HCT116 (cell line): ENCODE measurements around the gene GDF2. TPM values are rescaled to one million over a fixed set of nuclear protein-coding genes. Genes with fewer than 3 reads are reported as not detected.

Source experiments
- ATAC-seq: fragments of 200-7000 bp; cut with Tn5 transposase; 2 replicates; pipeline ENCODE4 v1.9.1; 2020; ENCODE audit warnings: mild to moderate bottlenecking, moderate library complexity
- BruUV-seq: library from RNA; stranded (reverse); fragments of 400-500 nt; replicated peaks from 2 replicates; lab custom pipeline; 2021; lab: Mats Ljungman, UMichigan
- CTCF ChIA-PET: fragments of 300-600 bp; sonication (Branson Sonifier 250); formaldehyde crosslinking; loops from one replicate; lab custom pipeline; 2021; ENCODE audit warnings: antibody characterized with exemption; lab: Charles Lee
- POLR2A ChIA-PET: fragments of 300-600, 350-600 bp; sonication (Branson Sonifier 250); formaldehyde crosslinking; loops from one replicate; lab custom pipeline; 2021; ENCODE audit warnings: antibody characterized with exemption; lab: Charles Lee
- RAD21 ChIA-PET, 2 experiments: fragments of 300-600 bp; sonication (Branson Sonifier 250); formaldehyde crosslinking; loops; one replicate each; lab custom pipeline; 2023; ENCODE audit warnings: low total read pairs in 2 of 2; ENCODE audit not compliant: uncharacterized antibody in 2 of 2, unreplicated experiment in 2 of 2, low non-redundant PET in 1 of 2; lab: Charles Lee
- DNase-seq: peaks from one replicate; pipeline ENCODE4 v3.0.0-alpha.2; 2010; ENCODE audit warnings: low read depth, low spot score
- H2AFZ ChIP-seq: fragments of 200-600 bp; shearing (Covaris generic), sonication (generic); 2 replicates; pipeline ENCODE4 v1.6.1; 2017; ENCODE audit warnings: low read depth, mixed run types, mixed read lengths, antibody characterized with exemption, low read length; ENCODE audit not compliant: poor library complexity, severe bottlenecking
- H3K27ac ChIP-seq: 2 replicates; pipeline ENCODE4 v1.5.1; 2012; ENCODE audit warnings: low read depth, low read length
- H3K27me3 ChIP-seq: fragments of 200-600 bp; sonication (generic); 2 replicates; pipeline ENCODE4 v1.6.1; 2016; ENCODE audit warnings: mixed run types, low read length, mixed read lengths; ENCODE audit not compliant: insufficient read depth
- H3K36me3 ChIP-seq, 2 experiments: fragments of 200-500 bp in 1 of 2; fragments of 200-600 bp in 1 of 2; sonication (Bioruptor generic) in 1 of 2; sonication (generic) in 1 of 2; 2 replicates each; pipeline versions ENCODE4 v1.5.1 to v1.6.1; 2014 to 2016; ENCODE audit warnings: low read length in 2 of 2, inconsistent platforms in 1 of 2, mixed read lengths in 1 of 2, mixed run types in 1 of 2; ENCODE audit not compliant: insufficient read depth in 2 of 2, control insufficient read depth in 1 of 2
- H3K4me1 ChIP-seq, 2 experiments: fragments of 200-600 bp in 1 of 2; sonication (generic) in 1 of 2; 2 replicates each; pipeline versions ENCODE4 v1.5.1 to v1.6.1; 2012 to 2017; ENCODE audit warnings: low read length in 2 of 2, inconsistent platforms in 1 of 2, mild to moderate bottlenecking in 1 of 2, mixed read lengths in 1 of 2, mixed run types in 1 of 2, moderate library complexity in 1 of 2; ENCODE audit not compliant: insufficient read depth in 2 of 2, control insufficient read depth in 1 of 2
- H3K4me2 ChIP-seq: fragments of 200-600 bp; sonication (generic); 2 replicates; pipeline ENCODE4 v1.6.1; 2017; ENCODE audit warnings: mixed run types, low read length, mixed read lengths
- H3K4me3 ChIP-seq, 2 experiments: fragments of 200-600 bp in 1 of 2; sonication (generic) in 1 of 2; replicated peaks in 1 of 2; 2 replicates each; pipeline ENCODE4 v1.5.1; 2011 to 2016; ENCODE audit warnings: low read length in 2 of 2, control low read depth in 1 of 2, low read depth in 1 of 2, mild to moderate bottlenecking in 1 of 2, mixed read lengths in 1 of 2, mixed run types in 1 of 2
- H3K79me2 ChIP-seq: fragments of 200-600 bp; sonication (generic); 2 replicates; pipeline ENCODE4 v1.6.1; 2017; ENCODE audit warnings: mild to moderate bottlenecking, mixed run types, low read length, moderate library complexity, mixed read lengths; ENCODE audit not compliant: insufficient read depth
- H3K9ac ChIP-seq: fragments of 200-600 bp; sonication (generic); 2 replicates; pipeline ENCODE4 v1.6.1; 2016; ENCODE audit warnings: low read length, mixed read lengths
- H3K9me2 ChIP-seq: fragments of 200-600 bp; sonication (generic), shearing (Covaris generic); 2 replicates; pipeline ENCODE4 v1.6.1; 2017; ENCODE audit warnings: mixed run types, mild to moderate bottlenecking, moderate library complexity; ENCODE audit not compliant: insufficient read depth
- H3K9me3 ChIP-seq, 2 experiments: fragments of 200-500 bp in 1 of 2; fragments of 200-600 bp in 1 of 2; sonication (Bioruptor generic) in 1 of 2; sonication (generic) in 1 of 2; 2 replicates each; pipeline ENCODE4 v1.6.1; 2014 to 2017; ENCODE audit warnings: low read length in 2 of 2, mixed read lengths in 2 of 2, inconsistent platforms in 1 of 2, low read depth in 1 of 2, mild to moderate bottlenecking in 1 of 2, mixed run types in 1 of 2, moderate library complexity in 1 of 2; ENCODE audit not compliant: control insufficient read depth in 1 of 2, insufficient read depth in 1 of 2
- H4K20me1 ChIP-seq: fragments of 200-600 bp; sonication (generic), shearing (Covaris generic); 2 replicates; pipeline ENCODE4 v1.6.1; 2017; ENCODE audit warnings: mixed run types, mild to moderate bottlenecking, moderate library complexity; ENCODE audit not compliant: insufficient read depth
- CTCF ChIP-seq, 3 experiments: fragments of 200-600 bp in 1 of 3; sonication (generic) in 1 of 3; IDR thresholded peaks in 2 of 3; conservative IDR thresholded peaks in 1 of 3; 2 replicates each; pipeline ENCODE4 v1.5.1; 2012 to 2017; ENCODE audit warnings: low read depth in 2 of 3, low read length in 2 of 3, antibody characterized with exemption in 1 of 3, borderline replicate concordance in 1 of 3, control low read depth in 1 of 3, mild to moderate bottlenecking in 1 of 3, mixed read lengths in 1 of 3, mixed run types in 1 of 3, moderate library complexity in 1 of 3; ENCODE audit not compliant: insufficient read depth in 1 of 3
- EGR1 ChIP-seq: IDR thresholded peaks from 2 replicates; pipeline ENCODE4 v1.6.1; 2012; ENCODE audit warnings: low read depth
- ELF1 ChIP-seq: IDR thresholded peaks from 2 replicates; pipeline ENCODE4 v1.6.1; 2012; ENCODE audit warnings: low read depth, borderline replicate concordance
- EZH2 ChIP-seq: fragments of 200-600 bp; sonication (generic); IDR thresholded peaks from 2 replicates; pipeline ENCODE4 v1.6.1; 2017; ENCODE audit warnings: antibody characterized with exemption, mixed run types
- EZH2phosphoT487 ChIP-seq: fragments of 200-600 bp; IDR thresholded peaks from 2 replicates; pipeline ENCODE4 v1.6.1; 2018; ENCODE audit warnings: antibody characterized with exemption, borderline replicate concordance
- FOSL1 ChIP-seq: IDR thresholded peaks from 2 replicates; pipeline ENCODE4 v1.6.1; 2012; ENCODE audit warnings: low read depth
- JUND ChIP-seq: IDR thresholded peaks from 2 replicates; pipeline ENCODE4 v1.6.1; 2012
- POLR2A ChIP-seq: IDR thresholded peaks from 2 replicates; pipeline ENCODE4 v1.7.0; 2011; ENCODE audit warnings: borderline replicate concordance; ENCODE audit not compliant: insufficient read depth, insufficient read length; ENCODE audit errors: extremely low read depth
- POLR2AphosphoS5 ChIP-seq: IDR thresholded peaks from 2 replicates; pipeline ENCODE4 v1.6.1; 2011; ENCODE audit warnings: mild to moderate bottlenecking, low read depth, low read length, moderate library complexity
- SIN3A ChIP-seq: IDR thresholded peaks from 2 replicates; pipeline ENCODE4 v1.6.1; 2012; ENCODE audit warnings: low read depth
- TCF7L2 ChIP-seq: IDR thresholded peaks from 2 replicates; pipeline ENCODE4 v1.7.0; 2011; ENCODE audit warnings: borderline replicate concordance, inconsistent platforms; ENCODE audit not compliant: insufficient read depth, insufficient read length; ENCODE audit errors: extremely low read depth
- YY1 ChIP-seq: IDR thresholded peaks from 2 replicates; pipeline ENCODE4 v1.6.1; 2011; ENCODE audit warnings: low read length, low read depth, moderate library complexity, mild to moderate bottlenecking; ENCODE audit not compliant: insufficient replicate concordance; ENCODE audit errors: extremely low read depth
- ZNF274 ChIP-seq: fragments of 200-500 bp; sonication (Bioruptor generic); IDR thresholded peaks from 2 replicates; pipeline ENCODE4 v1.6.1; 2014; ENCODE audit warnings: mild to moderate bottlenecking, low read depth, low read length, inconsistent platforms
- intact Hi-C: fragments of 100-400 bp; cut with micrococcal nuclease; formaldehyde crosslinking; loops from 2 replicates; pipeline ENCODE4 v1.10.0; 2022
- total RNA-seq: library from RNA; stranded (reverse); gene quantifications from one replicate; pipeline ENCODE4 v1.2.1, GENCODE V29; 2021; ENCODE audit not compliant: unreplicated experiment

GDF2 gene
- total RNA-seq, 1 experiment from 2014 or later, result not detected

- Histone ChIP-seq H3K9me2 (no peaks in the 10 kb centered on the region), H3K4me3 (no peak overlapping the region), H3K27me3 (no peaks in the 10 kb centered on the region), H3K4me1 (peaks cover 4 to 13% of the 10 kb centered on the region in 2 experiments; a peak in 2 of 4 replicates), H2AFZ (no peak overlapping the region), H3K9ac (no peak overlapping the region), H3K9me3 (no peaks in the 10 kb centered on the region), H3K79me2 (no peaks in the 10 kb centered on the region), H3K4me2 (no peak overlapping the region), H3K36me3 (no peaks in the 10 kb centered on the region), H4K20me1 (no peaks in the 10 kb centered on the region), H3K27ac (no peak overlapping the region)
- intact Hi-C loops, result no loop called here
- ChIA-PET POLR2A (no interaction called here), RAD21 (no interaction called here), CTCF (interaction anchor here (2.1 kb wide), 1 partner anchor 18 kb away, joined by 6 read pairs; no protein-coding TSS in a partner anchor)
- ATAC-seq (no peak), DNase-seq (no peak)
- BruUV-seq, result no TSS peak
- TF ChIP-seq FOSL1 (no peak), SIN3A (no peak), POLR2AphosphoS5 (no peak), ELF1 (no peak), YY1 (no peak), EZH2 (no peak), ZNF274 (no peak), EZH2phosphoT487 (no peak), CTCF (IDR thresholded peaks at IDR 0.05 in 2 of 3, conservative IDR thresholded peaks at IDR 0.05 in 1 of 3; ENCODE audit: borderline replicate concordance in 1 of 3, insufficient read depth in 1 of 3, low read depth in 2 of 3, low read length in 2 of 3) (no peak), POLR2A (no peak), JUND (no peak), EGR1 (no peak), TCF7L2 (no peak)
Measured at GRCh38 chr10:47323087-47323486, 833 bp downstream of the GDF2 start.
